Measurements from ENCODE around the gene AKAP14. TPM values are rescaled to one million over a fixed set of nuclear protein-coding genes. Genes with fewer than 3 reads are reported as not detected.
"Not testable (repeated sequence)": the region's sequence is repeated elsewhere in the genome, so short reads cannot be mapped to it uniquely, and the experiment has no call there.

The AKAP14 gene
- total RNA-seq, 1 experiment from 2014 or later, result not detected

GRCh38 chrX:119916310-119916709 lies 20.6 kb downstream of the AKAP14 start:
- POLR2A ChIA-PET, result interaction anchor here (0.7 kb wide), 1 partner anchor 384 kb away, joined by 3 read pairs; no protein-coding TSS in a partner anchor
- no peaks in the 10 kb centered on the region for H3K4me1 Mint-ChIP-seq (ENCODE audit: insufficient read depth, unreplicated experiment)
- H3K27ac Mint-ChIP-seq (ENCODE audit: low read depth, unreplicated experiment), result no peak overlapping the region
- no peaks in the 10 kb centered on the region for H3K9me3 Mint-ChIP-seq (ENCODE audit: unreplicated experiment)
- H3K27me3 Mint-ChIP-seq (ENCODE audit: insufficient read depth, unreplicated experiment), result peaks cover 11% of the 10 kb centered on the region
- H3K36me3 Mint-ChIP-seq (ENCODE audit: insufficient read depth, unreplicated experiment), result no peaks in the 10 kb centered on the region
- CTCF ChIA-PET, result interaction anchor here (0.7 kb wide), 1 partner anchor 534 kb away, joined by 3 read pairs; no protein-coding TSS in a partner anchor
- no TSS peak for BruUV-seq (replicated peaks)
- no peak for DNase-seq (ENCODE audit: unreplicated experiment)
- intact Hi-C loops (cut with micrococcal nuclease), result no loop called here
- no peak for TF ChIP-seq CTCF (IDR thresholded peaks at IDR 0.05; ENCODE audit: unreplicated experiment)
- H3K4me3 Mint-ChIP-seq (ENCODE audit: unreplicated experiment), result no peak overlapping the region

GRCh38 chrX:119917877-119918276 lies 22.2 kb downstream of the AKAP14 start:
- H3K4me1 Mint-ChIP-seq (ENCODE audit: insufficient read depth, unreplicated experiment), result no peaks in the 10 kb centered on the region
- POLR2A ChIA-PET, result interaction anchor here (0.7 kb wide), 1 partner anchor 604 kb away, joined by 3 read pairs; no protein-coding TSS in a partner anchor
- H3K4me3 Mint-ChIP-seq (ENCODE audit: unreplicated experiment), result no peak overlapping the region
- CTCF ChIA-PET, result interaction anchor here (1.1 kb wide), 1 partner anchor 405 kb away, joined by 3 read pairs; no protein-coding TSS in a partner anchor
- no peak overlapping the region for H3K27ac Mint-ChIP-seq (ENCODE audit: low read depth, unreplicated experiment)
- DNase-seq (ENCODE audit: unreplicated experiment), result no peak
- BruUV-seq (replicated peaks), result no TSS peak
- H3K36me3 Mint-ChIP-seq (ENCODE audit: insufficient read depth, unreplicated experiment), result no peaks in the 10 kb centered on the region
- intact Hi-C loops (cut with micrococcal nuclease), result no loop called here
- no peaks in the 10 kb centered on the region for H3K27me3 Mint-ChIP-seq (ENCODE audit: insufficient read depth, unreplicated experiment)
- TF ChIP-seq CTCF (IDR thresholded peaks at IDR 0.05; ENCODE audit: unreplicated experiment), result no peak
- no peaks in the 10 kb centered on the region for H3K9me3 Mint-ChIP-seq (ENCODE audit: unreplicated experiment)

DNA sequence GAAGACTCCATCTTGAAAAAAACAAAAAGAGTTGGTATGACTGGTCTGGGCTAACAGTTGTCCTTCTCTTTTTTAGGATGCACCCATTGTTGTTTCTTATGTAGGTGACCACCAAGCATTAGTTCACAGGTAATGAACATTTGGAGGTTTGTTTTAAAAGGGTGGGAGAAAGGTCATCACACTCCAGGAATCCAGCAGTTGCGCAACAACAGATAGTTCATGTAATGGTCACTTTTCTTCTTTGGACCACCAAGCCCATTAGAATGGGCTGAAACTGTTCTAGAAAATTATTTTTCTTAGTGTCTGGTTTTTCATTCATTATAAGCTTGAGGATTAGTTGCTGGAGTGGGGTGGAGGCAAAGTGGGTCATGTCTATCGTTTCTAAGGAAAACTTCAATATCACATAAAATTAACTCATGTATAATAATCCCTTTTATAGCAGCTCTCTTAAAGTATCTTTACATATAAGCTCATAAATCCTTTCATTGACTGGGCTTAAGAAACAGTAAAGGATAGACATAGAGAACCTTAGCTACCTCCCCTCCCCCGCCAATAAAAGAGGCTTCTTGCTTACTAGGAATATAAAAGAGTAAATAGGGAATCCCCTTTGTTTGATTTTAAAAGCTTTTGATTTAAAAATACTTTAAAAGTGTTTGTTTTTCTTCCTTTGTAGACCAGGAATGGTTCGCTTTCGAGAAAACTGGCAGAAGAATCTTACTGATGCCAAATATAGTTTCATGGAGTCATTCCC lies 24.3 kb downstream of the AKAP14 start:
- intact Hi-C loops (cut with micrococcal nuclease), result no loop called here
- BruUV-seq (replicated peaks), result no TSS peak
- no peak for DNase-seq (ENCODE audit: unreplicated experiment)
- Mint-ChIP-seq H3K36me3 (ENCODE audit: insufficient read depth, unreplicated experiment) (peaks cover 5% of the 10 kb centered on the region), H3K4me1 (ENCODE audit: insufficient read depth, unreplicated experiment) (no peaks in the 10 kb centered on the region), H3K27me3 (ENCODE audit: insufficient read depth, unreplicated experiment) (no peaks in the 10 kb centered on the region), H3K4me3 (ENCODE audit: unreplicated experiment) (no peak overlapping the region), H3K9me3 (ENCODE audit: unreplicated experiment) (no peaks in the 10 kb centered on the region), H3K27ac (ENCODE audit: low read depth, unreplicated experiment) (no peak overlapping the region)
- POLR2A ChIA-PET, result interaction anchor here (0.6 kb wide), 1 partner anchor 137 kb away, joined by 3 read pairs; no protein-coding TSS in a partner anchor
- CTCF ChIA-PET, result interaction anchor here (0.6 to 1.1 kb wide), 3 partner anchors 10 to 101 kb away, joined by 3 read pairs; no protein-coding TSS in a partner anchor
- no peak for TF ChIP-seq CTCF (IDR thresholded peaks at IDR 0.05; ENCODE audit: unreplicated experiment)

DNA sequence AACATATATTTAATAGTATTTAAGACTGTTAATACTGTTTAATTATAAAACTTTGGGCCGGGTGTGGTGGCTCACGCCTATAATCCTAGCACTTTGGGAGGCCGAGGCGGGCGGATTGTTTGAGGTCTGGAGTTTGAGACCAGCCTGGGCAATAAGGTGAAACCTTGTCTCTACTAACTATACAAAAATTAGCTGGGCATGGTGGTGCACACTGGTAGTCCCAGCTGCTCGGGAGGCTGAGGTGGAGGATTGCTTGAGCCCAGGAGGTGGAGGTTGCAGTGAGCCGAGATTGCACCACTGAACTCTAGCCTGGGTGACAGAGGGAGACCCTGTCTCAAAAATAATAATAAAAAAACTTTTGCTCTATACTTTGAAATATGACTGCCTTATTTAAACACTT lies 26.7 kb downstream of the AKAP14 start:
- H3K27ac Mint-ChIP-seq (ENCODE audit: low read depth, unreplicated experiment); intact Hi-C loops (cut with micrococcal nuclease); CTCF ChIA-PET; POLR2A ChIA-PET; H3K4me1 Mint-ChIP-seq (ENCODE audit: insufficient read depth, unreplicated experiment); DNase-seq (ENCODE audit: unreplicated experiment); H3K4me3 Mint-ChIP-seq (ENCODE audit: unreplicated experiment); H3K27me3 Mint-ChIP-seq (ENCODE audit: insufficient read depth, unreplicated experiment); H3K9me3 Mint-ChIP-seq (ENCODE audit: unreplicated experiment); BruUV-seq (replicated peaks): not testable (repeated sequence)
- H3K36me3 Mint-ChIP-seq (ENCODE audit: insufficient read depth, unreplicated experiment), result peaks cover 17% of the 10 kb centered on the region
